Right lobe of liver (tissue), 4 donors: ENCODE measurements around the gene LEKR1.
"Not testable (repeated sequence)": the region's sequence is repeated elsewhere in the genome, so short reads cannot be mapped to it uniquely, and the experiment has no call there.

Experiments
- CTCF ChIP-seq, 4 donors: fragments of 200-600 bp in 3 of 4; fragments of 450-650 bp in 1 of 4; IDR thresholded peaks; one replicate each; pipeline versions ENCODE4 v1.5.1 to v1.8.0; 2016 to 2022; ENCODE audit warnings: antibody characterized with exemption in 4 of 4, mild to moderate bottlenecking in 2 of 4
- POLR2A ChIP-seq: fragments of 450-650 bp; IDR thresholded peaks from one replicate; pipeline ENCODE4 v1.6.1; 2017; ENCODE audit warnings: antibody characterized with exemption, mild to moderate bottlenecking
- donor health status: DM: no; HTN: no; CAD: no.
- donor health status: DM: no; HTN: no; CAD: no.
- donor health status: DM: no; HTN: yes; CAD: no.

GRCh38 chr3:156822626-156823260 lies 3.4 kb upstream of the LEKR1 start:
- TF ChIP-seq CTCF (IDR thresholded peaks at IDR 0.05); POLR2A: not testable (repeated sequence)
